Measurements from ENCODE around the gene PHF21A.
A peak's percentile ranks its signal among the peaks of the same experiment; 100 is the strongest.

DNA sequence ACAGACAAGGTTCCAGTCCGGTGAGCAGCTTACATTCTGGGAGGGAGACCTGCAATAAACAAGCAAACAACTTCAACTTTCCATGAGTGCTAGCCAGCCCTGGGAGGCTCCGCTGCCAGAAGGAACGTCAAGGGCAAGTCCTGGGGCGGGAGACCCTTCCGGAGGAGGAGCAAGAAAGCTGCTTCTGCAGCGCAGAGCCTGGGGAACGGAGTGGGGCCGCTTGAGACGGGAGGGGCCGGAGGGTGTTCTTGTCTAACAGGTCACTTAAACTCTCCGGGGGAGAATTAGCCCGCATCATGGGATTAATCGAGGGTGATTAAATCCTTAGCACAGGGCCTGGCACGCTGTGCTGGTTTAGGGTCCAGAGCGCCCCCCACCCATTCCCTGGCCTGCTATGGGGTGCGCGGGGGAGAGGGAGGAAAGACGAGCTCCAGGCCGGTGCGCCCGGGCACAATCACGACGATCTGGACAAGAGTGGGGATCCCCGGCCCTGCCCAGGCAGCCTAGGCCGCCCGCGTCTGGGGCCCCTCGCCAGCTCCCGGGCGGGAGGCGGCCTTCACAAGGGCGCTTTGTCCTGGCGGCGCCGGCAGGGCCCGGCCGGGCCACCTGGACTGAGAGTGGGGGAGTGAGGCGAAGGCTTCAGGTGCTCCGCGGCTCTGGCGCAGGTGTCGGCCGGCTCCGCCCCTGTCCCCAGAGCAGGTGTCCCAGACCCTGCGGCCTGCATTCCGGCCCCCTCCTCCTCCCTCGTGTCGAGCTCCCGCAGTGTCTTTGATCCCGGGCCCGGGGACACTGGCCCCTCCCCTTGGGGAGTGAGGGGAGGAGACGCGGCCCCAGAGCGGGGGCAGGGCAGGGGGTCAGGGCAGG lies 199.5 kb downstream of the PHF21A start:
- TF ChIP-seq, protein P1, sequence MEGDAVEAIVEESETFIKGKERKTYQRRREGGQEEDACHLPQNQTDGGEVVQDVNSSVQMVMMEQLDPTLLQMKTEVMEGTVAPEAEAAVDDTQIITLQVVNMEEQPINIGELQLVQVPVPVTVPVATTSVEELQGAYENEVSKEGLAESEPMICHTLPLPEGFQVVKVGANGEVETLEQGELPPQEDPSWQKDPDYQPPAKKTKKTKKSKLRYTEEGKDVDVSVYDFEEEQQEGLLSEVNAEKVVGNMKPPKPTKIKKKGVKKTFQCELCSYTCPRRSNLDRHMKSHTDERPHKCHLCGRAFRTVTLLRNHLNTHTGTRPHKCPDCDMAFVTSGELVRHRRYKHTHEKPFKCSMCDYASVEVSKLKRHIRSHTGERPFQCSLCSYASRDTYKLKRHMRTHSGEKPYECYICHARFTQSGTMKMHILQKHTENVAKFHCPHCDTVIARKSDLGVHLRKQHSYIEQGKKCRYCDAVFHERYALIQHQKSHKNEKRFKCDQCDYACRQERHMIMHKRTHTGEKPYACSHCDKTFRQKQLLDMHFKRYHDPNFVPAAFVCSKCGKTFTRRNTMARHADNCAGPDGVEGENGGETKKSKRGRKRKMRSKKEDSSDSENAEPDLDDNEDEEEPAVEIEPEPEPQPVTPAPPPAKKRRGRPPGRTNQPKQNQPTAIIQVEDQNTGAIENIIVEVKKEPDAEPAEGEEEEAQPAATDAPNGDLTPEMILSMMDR (IDR thresholded peaks at IDR 0.05) = no peak
- TF ChIP-seq POLR2AphosphoS5 (IDR thresholded peaks at IDR 0.05) = peak; percentile 67
